ENCODE data around the gene HMGCS2. TPM values are rescaled to one million over a fixed set of nuclear protein-coding genes. Genes with fewer than 3 reads are reported as not detected.
"Not testable (repeated sequence)": the region's sequence is repeated elsewhere in the genome, so short reads cannot be mapped to it uniquely, and the experiment has no call there.

HMGCS2 gene
- total RNA-seq, 5 donors from 2014 or later (not counting 1 experiment from before 2014, with no cell fraction given) = 0.35 to 0.82 (median 0.56) TPM; not detected in 2

- H3K9me3 Mint-ChIP-seq; H3K4me1 ChIP-seq (ENCODE audit: control insufficient read depth in 1 of 2, extremely low read depth in 1 of 2, insufficient read depth in 2 of 2, low read length in 2 of 2); POLR2A ChIA-PET; H3K36me3 Mint-ChIP-seq; H3K27ac ChIP-seq (ENCODE audit: low read length); H3K4me1 Mint-ChIP-seq; CTCF ChIA-PET; H3K4me3 Mint-ChIP-seq; ATAC-seq (replicated peaks in 1 of 4); DNase-seq; H3K9me3 ChIP-seq; H3K36me3 ChIP-seq (ENCODE audit: control insufficient read depth in 2 of 2, extremely low read depth in 1 of 2, insufficient read depth in 1 of 2, low read length in 1 of 2); H3K27ac Mint-ChIP-seq; H3K27me3 ChIP-seq (replicated peaks in 1 of 2; ENCODE audit: control insufficient read depth in 2 of 2, extremely low read depth in 1 of 2, insufficient read depth in 2 of 2, low read length in 1 of 2); H3K4me3 ChIP-seq (ENCODE audit: control insufficient read depth in 1 of 2, extremely low read depth in 1 of 2, low read length in 1 of 2): not testable (repeated sequence)
- H3K27me3 Mint-ChIP-seq = peaks cover 6 to 11% of the 10 kb centered on the region in 2 donors
- no CpG with 5 or more reads among the region's 7 CpGs for WGBS (ENCODE audit: insufficient coverage)
Measured at GRCh38 chr1:119786046-119786445, 17.3 kb upstream of the HMGCS2 start.

- peaks cover 6 to 10% of the 10 kb centered on the region in 2 donors for H3K27me3 Mint-ChIP-seq
- no peak for DNase-seq
- H3K9me3 Mint-ChIP-seq = no peaks in the 10 kb centered on the region
- H3K4me3 ChIP-seq (ENCODE audit: control insufficient read depth in 1 of 2, extremely low read depth in 1 of 2, low read length in 1 of 2) = no peak overlapping the region
- peaks cover 0 to 4% of the 10 kb centered on the region in 2 experiments for H3K27me3 ChIP-seq (replicated peaks in 1 of 2; ENCODE audit: control insufficient read depth in 2 of 2, extremely low read depth in 1 of 2, insufficient read depth in 2 of 2, low read length in 1 of 2)
- no peaks in the 10 kb centered on the region for H3K9me3 ChIP-seq
- no peaks in the 10 kb centered on the region for H3K4me1 Mint-ChIP-seq
- no peak overlapping the region for H3K27ac Mint-ChIP-seq
- H3K4me1 ChIP-seq (ENCODE audit: control insufficient read depth in 1 of 2, extremely low read depth in 1 of 2, insufficient read depth in 2 of 2, low read length in 2 of 2) = no peaks in the 10 kb centered on the region
- ChIA-PET POLR2A (no interaction called here), CTCF (interaction anchor here in 1 of 2 donors (0.8 kb wide), 1 partner anchor 43 kb away, joined by 6 read pairs; no protein-coding TSS in a partner anchor)
- H3K27ac ChIP-seq (ENCODE audit: low read length) = no peak overlapping the region
- 100% methylated on average over 1 of the region's 3 CpGs for WGBS (ENCODE audit: insufficient coverage)
- H3K36me3 Mint-ChIP-seq = no peaks in the 10 kb centered on the region
- no peak for ATAC-seq (replicated peaks in 1 of 4)
- H3K4me3 Mint-ChIP-seq = no peak overlapping the region
- no peaks in the 10 kb centered on the region for H3K36me3 ChIP-seq (ENCODE audit: control insufficient read depth in 2 of 2, extremely low read depth in 1 of 2, insufficient read depth in 1 of 2, low read length in 1 of 2)
Measured at GRCh38 chr1:119784191-119784781, 15.6 kb upstream of the HMGCS2 start.

GRCh38 chr1:119783354-119784185 is 14.9 kb upstream of the HMGCS2 start:
- H3K36me3 ChIP-seq (ENCODE audit: control insufficient read depth in 2 of 2, extremely low read depth in 1 of 2, insufficient read depth in 1 of 2, low read length in 1 of 2) = no peaks in the 10 kb centered on the region
- no peak overlapping the region for H3K4me3 ChIP-seq (ENCODE audit: control insufficient read depth in 1 of 2, extremely low read depth in 1 of 2, low read length in 1 of 2)
- H3K27me3 Mint-ChIP-seq = peaks cover 6 to 8% of the 10 kb centered on the region in 2 donors
- no peaks in the 10 kb centered on the region for H3K4me1 Mint-ChIP-seq
- POLR2A ChIA-PET = no interaction called here
- H3K9me3 Mint-ChIP-seq = no peaks in the 10 kb centered on the region
- H3K27me3 ChIP-seq (replicated peaks in 1 of 2; ENCODE audit: control insufficient read depth in 2 of 2, extremely low read depth in 1 of 2, insufficient read depth in 2 of 2, low read length in 1 of 2) = peaks cover 0 to 4% of the 10 kb centered on the region in 2 experiments
- H3K9me3 ChIP-seq = no peaks in the 10 kb centered on the region
- CTCF ChIA-PET = interaction anchor here in 1 of 2 donors (0.8 kb wide), 1 partner anchor 44 kb away, joined by 6 read pairs; no protein-coding TSS in a partner anchor
- H3K36me3 Mint-ChIP-seq = no peaks in the 10 kb centered on the region
- 69% methylated on average over 5 of the region's 6 CpGs for WGBS (ENCODE audit: insufficient coverage)
- no peak overlapping the region for H3K27ac Mint-ChIP-seq
- H3K4me3 Mint-ChIP-seq = no peak overlapping the region
- DNase-seq (no peak), ATAC-seq (replicated peaks in 1 of 4) (no peak)
- H3K27ac ChIP-seq (ENCODE audit: low read length) = no peak overlapping the region
- no peaks in the 10 kb centered on the region for H3K4me1 ChIP-seq (ENCODE audit: control insufficient read depth in 1 of 2, extremely low read depth in 1 of 2, insufficient read depth in 2 of 2, low read length in 2 of 2)

GRCh38 chr1:119782631-119783325 is 14.1 kb upstream of the HMGCS2 start:
- no peaks in the 10 kb centered on the region for H3K4me1 Mint-ChIP-seq
- H3K27me3 ChIP-seq (replicated peaks in 1 of 2; ENCODE audit: control insufficient read depth in 2 of 2, extremely low read depth in 1 of 2, insufficient read depth in 2 of 2, low read length in 1 of 2) = peaks cover 0 to 4% of the 10 kb centered on the region in 2 experiments
- no peaks in the 10 kb centered on the region for H3K9me3 Mint-ChIP-seq
- no peaks in the 10 kb centered on the region for H3K36me3 ChIP-seq (ENCODE audit: control insufficient read depth in 2 of 2, extremely low read depth in 1 of 2, insufficient read depth in 1 of 2, low read length in 1 of 2)
- ChIA-PET CTCF (no interaction called here), POLR2A (no interaction called here)
- no peak for DNase-seq
- H3K9me3 ChIP-seq = no peaks in the 10 kb centered on the region
- no peak overlapping the region for H3K27ac ChIP-seq (ENCODE audit: low read length)
- H3K27me3 Mint-ChIP-seq = peaks cover 6 to 8% of the 10 kb centered on the region in 2 donors
- H3K4me3 Mint-ChIP-seq = no peak overlapping the region
- no peaks in the 10 kb centered on the region for H3K36me3 Mint-ChIP-seq
- no CpG with 5 or more reads among the region's 7 CpGs for WGBS (ENCODE audit: insufficient coverage)
- no peak overlapping the region for H3K27ac Mint-ChIP-seq
- H3K4me1 ChIP-seq (ENCODE audit: control insufficient read depth in 1 of 2, extremely low read depth in 1 of 2, insufficient read depth in 2 of 2, low read length in 2 of 2) = no peaks in the 10 kb centered on the region
- ATAC-seq (replicated peaks in 1 of 4) = no peak
- H3K4me3 ChIP-seq (ENCODE audit: control insufficient read depth in 1 of 2, extremely low read depth in 1 of 2, low read length in 1 of 2) = no peak overlapping the region

GRCh38 chr1:119781434-119782210 is 12.9 kb upstream of the HMGCS2 start:
- no peaks in the 10 kb centered on the region for H3K4me1 Mint-ChIP-seq
- no peak overlapping the region for H3K4me3 ChIP-seq (ENCODE audit: control insufficient read depth in 1 of 2, extremely low read depth in 1 of 2, low read length in 1 of 2)
- no peak for ATAC-seq (replicated peaks in 1 of 4)
- no peak overlapping the region for H3K27ac ChIP-seq (ENCODE audit: low read length)
- H3K9me3 ChIP-seq = no peaks in the 10 kb centered on the region
- CTCF ChIA-PET = no interaction called here
- POLR2A ChIA-PET = no interaction called here
- WGBS (ENCODE audit: insufficient coverage) = 86% methylated on average over 6 of the region's 11 CpGs
- no peaks in the 10 kb centered on the region for H3K36me3 Mint-ChIP-seq
- no peaks in the 10 kb centered on the region for H3K36me3 ChIP-seq (ENCODE audit: control insufficient read depth in 2 of 2, extremely low read depth in 1 of 2, insufficient read depth in 1 of 2, low read length in 1 of 2)
- no peak overlapping the region for H3K4me3 Mint-ChIP-seq
- no peaks in the 10 kb centered on the region for H3K9me3 Mint-ChIP-seq
- H3K27ac Mint-ChIP-seq = no peak overlapping the region
- no peak for DNase-seq
- peaks cover 6 to 8% of the 10 kb centered on the region in 2 donors for H3K27me3 Mint-ChIP-seq
- H3K4me1 ChIP-seq (ENCODE audit: control insufficient read depth in 1 of 2, extremely low read depth in 1 of 2, insufficient read depth in 2 of 2, low read length in 2 of 2) = no peaks in the 10 kb centered on the region
- peaks cover 0 to 4% of the 10 kb centered on the region in 2 experiments for H3K27me3 ChIP-seq (replicated peaks in 1 of 2; ENCODE audit: control insufficient read depth in 2 of 2, extremely low read depth in 1 of 2, insufficient read depth in 2 of 2, low read length in 1 of 2)

GRCh38 chr1:119779869-119780356 is 11.2 kb upstream of the HMGCS2 start:
- Mint-ChIP-seq H3K4me3 (no peak overlapping the region), H3K4me1 (no peaks in the 10 kb centered on the region), H3K27ac (no peak overlapping the region), H3K27me3 (peaks cover 3 to 8% of the 10 kb centered on the region in 2 donors), H3K9me3 (no peaks in the 10 kb centered on the region), H3K36me3 (no peaks in the 10 kb centered on the region)
- no peak overlapping the region for H3K4me3 ChIP-seq (ENCODE audit: control insufficient read depth in 1 of 2, extremely low read depth in 1 of 2, low read length in 1 of 2)
- H3K4me1 ChIP-seq (ENCODE audit: control insufficient read depth in 1 of 2, extremely low read depth in 1 of 2, insufficient read depth in 2 of 2, low read length in 2 of 2) = no peaks in the 10 kb centered on the region
- no peak overlapping the region for H3K27ac ChIP-seq (ENCODE audit: low read length)
- 80% methylated on average over 4 of the region's 5 CpGs for WGBS (ENCODE audit: insufficient coverage)
- H3K9me3 ChIP-seq = no peaks in the 10 kb centered on the region
- ATAC-seq (replicated peaks in 1 of 4) (no peak), DNase-seq (no peak)
- ChIA-PET CTCF (no interaction called here), POLR2A (no interaction called here)
- H3K27me3 ChIP-seq (replicated peaks in 1 of 2; ENCODE audit: control insufficient read depth in 2 of 2, extremely low read depth in 1 of 2, insufficient read depth in 2 of 2, low read length in 1 of 2) = peaks cover 0 to 5% of the 10 kb centered on the region in 2 experiments
- no peaks in the 10 kb centered on the region for H3K36me3 ChIP-seq (ENCODE audit: control insufficient read depth in 2 of 2, extremely low read depth in 1 of 2, insufficient read depth in 1 of 2, low read length in 1 of 2)
